H9 (cell line): ENCODE data around the gene NEURL1. TPM values are rescaled to one million over a fixed set of nuclear protein-coding genes. Genes with fewer than 3 reads are reported as not detected.

Experiments
- DNase-seq: peaks from one replicate; pipeline ENCODE4 v3.0.0-alpha.2; 2017
- H2AFZ ChIP-seq: one replicate; pipeline ENCODE4 v1.6.1; 2013; ENCODE audit warnings: mild to moderate bottlenecking, low read length, control low read depth, moderate library complexity
- H2AK5ac ChIP-seq: 2 replicates; pipeline ENCODE4 v1.6.1; 2013; ENCODE audit warnings: low read length, control low read depth, mixed read lengths; ENCODE audit not compliant: insufficient read length
- H2BK120ac ChIP-seq: one replicate; pipeline ENCODE4 v1.6.1; 2013; ENCODE audit warnings: low read depth, mild to moderate bottlenecking, low read length, control low read depth, inconsistent platforms; ENCODE audit not compliant: poor library complexity, severe bottlenecking
- H2BK12ac ChIP-seq: 2 replicates; pipeline ENCODE4 v1.6.1; 2013; ENCODE audit warnings: low read length, control low read depth, mixed read lengths, low read depth; ENCODE audit not compliant: insufficient read length
- H2BK15ac ChIP-seq: 2 replicates; pipeline ENCODE4 v1.6.1; 2013; ENCODE audit warnings: low read depth, low read length, control low read depth
- H2BK20ac ChIP-seq: one replicate; pipeline ENCODE4 v1.6.1; 2013; ENCODE audit warnings: low read depth, mild to moderate bottlenecking, low read length, control low read depth, inconsistent platforms; ENCODE audit not compliant: poor library complexity, severe bottlenecking
- H2BK5ac ChIP-seq: 2 replicates; pipeline ENCODE4 v1.6.1; 2013; ENCODE audit warnings: low read length, control low read depth, mixed read lengths; ENCODE audit not compliant: insufficient read length
- H3K14ac ChIP-seq: 2 replicates; pipeline ENCODE4 v1.6.1; 2013; ENCODE audit warnings: low read length, control low read depth; ENCODE audit not compliant: insufficient read depth
- H3K18ac ChIP-seq: 2 replicates; pipeline ENCODE4 v1.6.1; 2013; ENCODE audit warnings: low read depth, mild to moderate bottlenecking, mixed read lengths, low read length, control low read depth; ENCODE audit not compliant: insufficient read length
- H3K23ac ChIP-seq: 2 replicates; pipeline ENCODE4 v1.6.1; 2013; ENCODE audit warnings: low read length, control low read depth, mixed read lengths, low read depth; ENCODE audit not compliant: insufficient read length
- H3K23me2 ChIP-seq: 2 replicates; pipeline ENCODE4 v1.6.1; 2013; ENCODE audit warnings: low read depth, mild to moderate bottlenecking, mixed read lengths, low read length, control low read depth; ENCODE audit not compliant: insufficient read length, poor library complexity, severe bottlenecking
- H3K27ac ChIP-seq: 2 replicates; pipeline ENCODE4 v1.5.1; 2013; ENCODE audit warnings: low read length, control low read depth, mixed read lengths, low read depth; ENCODE audit not compliant: insufficient read length
- H3K27me3 ChIP-seq: 2 replicates; pipeline ENCODE4 v1.6.1; 2013; ENCODE audit warnings: low read length, control low read depth, inconsistent platforms; ENCODE audit not compliant: insufficient read depth
- H3K4ac ChIP-seq: 2 replicates; pipeline ENCODE4 v1.6.1; 2013; ENCODE audit warnings: low read depth, mild to moderate bottlenecking, control low read depth, inconsistent platforms, low read length, moderate library complexity
- H3K4me1 ChIP-seq: 2 replicates; pipeline ENCODE4 v1.6.1; 2013; ENCODE audit warnings: low read length, control low read depth, inconsistent platforms; ENCODE audit not compliant: insufficient read depth
- H3K4me2 ChIP-seq: 2 replicates; pipeline ENCODE4 v1.6.1; 2013; ENCODE audit warnings: low read length, control low read depth, mixed read lengths; ENCODE audit not compliant: insufficient read length, insufficient read depth
- H3K56ac ChIP-seq: 2 replicates; pipeline ENCODE4 v1.6.1; 2013; ENCODE audit warnings: low read depth, mild to moderate bottlenecking, mixed read lengths, low read length, control low read depth; ENCODE audit not compliant: insufficient read length
- H3K79me1 ChIP-seq: 2 replicates; pipeline ENCODE4 v1.6.1; 2013; ENCODE audit warnings: low read depth, mild to moderate bottlenecking, moderate library complexity, low read length, control low read depth, inconsistent platforms; ENCODE audit not compliant: insufficient read depth, poor library complexity, severe bottlenecking
- H3K79me2 ChIP-seq: 2 replicates; pipeline ENCODE4 v1.6.1; 2013; ENCODE audit warnings: low read length, control low read depth, inconsistent platforms; ENCODE audit not compliant: insufficient read depth
- H3K9ac ChIP-seq: 2 replicates; pipeline ENCODE4 v1.6.1; 2013; ENCODE audit warnings: low read length, control low read depth, mixed read lengths; ENCODE audit not compliant: insufficient read length; ENCODE audit errors: extremely low read depth
- H3K9me3 ChIP-seq: one replicate; pipeline ENCODE4 v1.6.1; 2013; ENCODE audit warnings: low read depth, low read length, inconsistent platforms; ENCODE audit not compliant: control insufficient read depth
- H3T11ph ChIP-seq: one replicate; pipeline ENCODE4 v1.6.1; 2013; ENCODE audit warnings: mild to moderate bottlenecking, low read length, control low read depth, inconsistent platforms
- H4K20me1 ChIP-seq: one replicate; pipeline ENCODE4 v1.6.1; 2013; ENCODE audit not compliant: control insufficient read depth, insufficient read length, insufficient read depth
- H4K5ac ChIP-seq: 2 replicates; pipeline ENCODE4 v1.6.1; 2013; ENCODE audit warnings: low read depth, mild to moderate bottlenecking, mixed read lengths, low read length, control low read depth; ENCODE audit not compliant: insufficient read length
- H4K8ac ChIP-seq: replicated peaks from 2 replicates; pipeline ENCODE4 v1.6.1; 2013; ENCODE audit warnings: low read length, control low read depth, mixed read lengths, low read depth; ENCODE audit not compliant: insufficient read length
- H4K91ac ChIP-seq: 2 replicates; pipeline ENCODE4 v1.6.1; 2013; ENCODE audit warnings: low read depth, mild to moderate bottlenecking, moderate library complexity, mixed read lengths, low read length, control low read depth; ENCODE audit not compliant: insufficient read length
- H3K27ac Mint-ChIP-seq, 3 experiments: 2 replicates in 2 of 3; 3 replicates in 1 of 3; pipeline ENCODE4 v1.8.0; 2020 to 2021; ENCODE audit warnings: mixed read lengths in 3 of 3, mild to moderate bottlenecking in 1 of 3, moderate library complexity in 1 of 3
- H3K27me3 Mint-ChIP-seq: 2 replicates; pipeline ENCODE4 v1.8.0; 2021; ENCODE audit warnings: low read depth, mild to moderate bottlenecking, moderate library complexity, mixed read lengths
- H3K36me3 Mint-ChIP-seq, 3 experiments: 2 replicates in 2 of 3; 3 replicates in 1 of 3; pipeline ENCODE4 v1.8.0; 2020 to 2021; ENCODE audit warnings: low read depth in 3 of 3, mixed read lengths in 3 of 3; ENCODE audit not compliant: insufficient read depth in 1 of 3
- H3K4me1 Mint-ChIP-seq, 2 experiments: 2 replicates each; pipeline ENCODE4 v1.8.0; 2020; ENCODE audit warnings: mixed read lengths in 2 of 2
- H3K4me3 Mint-ChIP-seq, 2 experiments: 2 replicates in 1 of 2; 3 replicates in 1 of 2; pipeline ENCODE4 v1.8.0; 2020 to 2021; ENCODE audit warnings: mild to moderate bottlenecking in 2 of 2, mixed read lengths in 2 of 2, moderate library complexity in 1 of 2
- H3K9me3 Mint-ChIP-seq, 2 experiments: 2 replicates in 1 of 2; 3 replicates in 1 of 2; pipeline ENCODE4 v1.8.0; 2020; ENCODE audit warnings: mild to moderate bottlenecking in 2 of 2, mixed read lengths in 2 of 2, moderate library complexity in 1 of 2
- WGBS: extraction: QIAGEN DNeasy Blood & Tissue Kit; methylation state at CpG from one replicate; pipeline ENCODE4 v1.1.7; 2013; ENCODE audit warnings: missing lambda C conversion rate, low lambda C conversion rate, mixed read lengths; ENCODE audit not compliant: insufficient read length; ENCODE audit errors: extremely low coverage; 5-methylcytosine and 5-hydroxymethylcytosine counted together
- total RNA-seq: library from RNA; stranded (reverse); gene quantifications from 2 replicates; pipeline ENCODE4 v1.2.1, GENCODE V29; 2021
- TF ChIP-seq, protein P1 (sequence below): fragments of 200-600 bp; sonication (generic); conservative IDR thresholded peaks from 3 replicates; pipeline ENCODE4 v1.8.0; 2021; ENCODE audit warnings: antibody characterized with exemption, mild to moderate bottlenecking

NEURL1 gene
- total RNA-seq, 1 experiment from 2014 or later = 1.2 TPM

DNA sequence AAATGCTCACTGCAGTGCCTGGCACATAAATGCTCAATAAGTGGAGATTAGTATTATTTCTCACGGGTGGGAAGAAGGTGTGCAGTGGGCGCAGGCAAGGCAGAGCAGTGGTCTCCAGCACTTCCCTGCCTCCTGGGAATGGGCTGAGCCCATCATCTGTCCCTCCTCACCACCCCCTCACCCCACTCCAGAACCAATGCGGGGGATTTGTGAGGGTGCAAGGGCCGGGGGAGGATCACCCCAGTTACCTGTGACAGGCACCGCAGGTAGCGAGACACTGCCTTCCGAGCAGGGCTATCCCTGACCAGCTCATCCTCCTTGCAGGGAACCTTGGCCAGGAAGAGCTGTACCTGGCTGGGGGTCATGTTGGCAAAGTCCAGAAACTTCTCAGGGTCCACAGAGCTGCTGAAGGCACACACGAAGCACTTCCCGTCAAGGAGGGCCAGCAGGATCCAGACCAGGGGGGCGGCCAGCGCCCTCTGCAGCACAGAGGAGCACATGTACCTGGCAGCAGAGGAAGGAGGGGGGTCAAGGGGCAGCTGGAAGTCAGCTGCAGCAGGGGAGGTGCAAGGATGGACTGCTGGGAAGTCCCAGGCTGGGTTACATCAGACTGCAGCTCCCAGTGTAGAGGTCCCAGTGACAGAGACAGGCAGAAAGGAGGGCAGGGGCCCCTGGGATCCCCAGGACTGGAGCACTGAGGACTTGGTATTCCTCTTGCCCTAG is 17.3 kb upstream of the NEURL1 start:
- Histone ChIP-seq H2BK12ac (no peak overlapping the region), H4K20me1 (no peaks in the 10 kb centered on the region), H3K14ac (no peak overlapping the region), H2BK15ac (no peak overlapping the region), H3K27me3 (no peaks in the 10 kb centered on the region), H3K23ac (no peak overlapping the region), H3K9me3 (no peaks in the 10 kb centered on the region), H2AFZ (no peak overlapping the region), H3K79me2 (no peaks in the 10 kb centered on the region), H4K5ac (no peak overlapping the region), H2AK5ac (no peak overlapping the region), H2BK5ac (no peak overlapping the region), H2BK20ac (no peak overlapping the region), H3T11ph (no peak overlapping the region), H3K56ac (no peak overlapping the region), H3K79me1 (no peaks in the 10 kb centered on the region), H4K91ac (no peak overlapping the region), H3K18ac (no peak overlapping the region), H3K23me2 (no peaks in the 10 kb centered on the region), H3K9ac (no peak overlapping the region), H3K4me2 (no peak overlapping the region), H2BK120ac (no peak overlapping the region), H3K4me1 (no peaks in the 10 kb centered on the region; the same call in 1 of the 2 replicates), H3K27ac (no peak overlapping the region), H3K4ac (no peak overlapping the region), H4K8ac (no peak overlapping the region)
- TF ChIP-seq, protein P1, sequence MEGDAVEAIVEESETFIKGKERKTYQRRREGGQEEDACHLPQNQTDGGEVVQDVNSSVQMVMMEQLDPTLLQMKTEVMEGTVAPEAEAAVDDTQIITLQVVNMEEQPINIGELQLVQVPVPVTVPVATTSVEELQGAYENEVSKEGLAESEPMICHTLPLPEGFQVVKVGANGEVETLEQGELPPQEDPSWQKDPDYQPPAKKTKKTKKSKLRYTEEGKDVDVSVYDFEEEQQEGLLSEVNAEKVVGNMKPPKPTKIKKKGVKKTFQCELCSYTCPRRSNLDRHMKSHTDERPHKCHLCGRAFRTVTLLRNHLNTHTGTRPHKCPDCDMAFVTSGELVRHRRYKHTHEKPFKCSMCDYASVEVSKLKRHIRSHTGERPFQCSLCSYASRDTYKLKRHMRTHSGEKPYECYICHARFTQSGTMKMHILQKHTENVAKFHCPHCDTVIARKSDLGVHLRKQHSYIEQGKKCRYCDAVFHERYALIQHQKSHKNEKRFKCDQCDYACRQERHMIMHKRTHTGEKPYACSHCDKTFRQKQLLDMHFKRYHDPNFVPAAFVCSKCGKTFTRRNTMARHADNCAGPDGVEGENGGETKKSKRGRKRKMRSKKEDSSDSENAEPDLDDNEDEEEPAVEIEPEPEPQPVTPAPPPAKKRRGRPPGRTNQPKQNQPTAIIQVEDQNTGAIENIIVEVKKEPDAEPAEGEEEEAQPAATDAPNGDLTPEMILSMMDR = peak; percentile 76
- no CpG with 5 or more reads among the region's 11 CpGs for WGBS
- peak; percentile 91 for DNase-seq
- Mint-ChIP-seq H3K27me3 (peaks cover 2% of the 10 kb centered on the region; the same call in 1 of the 2 replicates), H3K4me3 (no peak overlapping the region; a peak in 1 of 5 replicates), H3K4me1 (peaks cover 16 to 30% of the 10 kb centered on the region in 2 experiments), H3K27ac (peak overlapping the region in 2 of 3 experiments; percentile 10 to 72; a peak in 1 of 7 replicates), H3K36me3 (no peaks in the 10 kb centered on the region), H3K9me3 (no peaks in the 10 kb centered on the region)
